ENCODE data around the gene SPIRE1. TPM values are rescaled to one million over a fixed set of nuclear protein-coding genes. Genes with fewer than 3 reads are reported as not detected.
"Not testable (repeated sequence)": the region's sequence is repeated elsewhere in the genome, so short reads cannot be mapped to it uniquely, and the experiment has no call there.

The SPIRE1 gene
- total and polyA plus RNA-seq, 12 donors: 8.4 to 65.3 (median 47.4) TPM

GRCh38 chr18:12637393-12637792, 20.5 kb downstream of the SPIRE1 start:
- DNase-seq (no peak), ATAC-seq (no peak)
- WGBS, 2 donors: 88 to 95% methylated on average over 3 of the region's 3 CpGs
- no peak for TF ChIP-seq CTCF (IDR thresholded peaks at IDR 0.05)
- H3K4me1 ChIP-seq: peaks cover 0 to 25% (median 11%) of the 10 kb centered on the region in 9 donors
- H3K9me3 ChIP-seq: no peaks in the 10 kb centered on the region
- intact Hi-C loops (cut with DNase I): no loop called here
- H3K4me3 ChIP-seq: no peak overlapping the region
- no peaks in the 10 kb centered on the region for H3K27me3 ChIP-seq
- no peak overlapping the region for H3K27ac ChIP-seq
- H3K36me3 ChIP-seq: peaks cover 0 to 13% (median 0%) of the 10 kb centered on the region in 9 donors

- DNase-seq: no peak
- Histone ChIP-seq H3K9me3 (peaks cover 0 to 6% (median 0%) of the 10 kb centered on the region in 11 donors), H3K4me1 (no peaks in the 10 kb centered on the region), H3K36me3 (peaks cover 0 to 24% (median 0%) of the 10 kb centered on the region in 9 donors), H3K27ac (no peak overlapping the region), H3K27me3 (no peaks in the 10 kb centered on the region), H3K4me3 (no peak overlapping the region)
- TF ChIP-seq CTCF (IDR thresholded peaks at IDR 0.05): no peak
- 76 to 79% methylated on average over 6 of the region's 6 CpGs for WGBS, 2 donors
- ATAC-seq: no peak
- intact Hi-C loops (cut with DNase I): no loop called here
Observed at GRCh38 chr18:12631831-12632477, 26.0 kb downstream of the SPIRE1 start.

- intact Hi-C loops (cut with DNase I): no loop called here
- ATAC-seq (no peak), DNase-seq (no peak)
- H3K4me1 ChIP-seq: no peaks in the 10 kb centered on the region
- WGBS, 2 donors: 89 to 92% methylated on average over 7 of the region's 7 CpGs
- H3K27me3 ChIP-seq: no peaks in the 10 kb centered on the region
- no peak for TF ChIP-seq CTCF (IDR thresholded peaks at IDR 0.05)
- H3K36me3 ChIP-seq: peaks cover 0 to 24% (median 0%) of the 10 kb centered on the region in 9 donors
- peaks cover 0 to 6% (median 0%) of the 10 kb centered on the region in 11 donors for H3K9me3 ChIP-seq
- no peak overlapping the region for H3K27ac ChIP-seq
- no peak overlapping the region for H3K4me3 ChIP-seq
Observed at GRCh38 chr18:12630136-12630535, 27.8 kb downstream of the SPIRE1 start.

- no peaks in the 10 kb centered on the region for H3K27me3 ChIP-seq
- no peak for ATAC-seq
- peaks cover 0 to 24% (median 0%) of the 10 kb centered on the region in 9 donors for H3K36me3 ChIP-seq
- H3K27ac ChIP-seq: no peak overlapping the region
- no peak overlapping the region for H3K4me3 ChIP-seq
- no peaks in the 10 kb centered on the region for H3K4me1 ChIP-seq
- peaks cover 0 to 6% (median 0%) of the 10 kb centered on the region in 11 donors for H3K9me3 ChIP-seq
- no peak for TF ChIP-seq CTCF (IDR thresholded peaks at IDR 0.05)
- intact Hi-C loops (cut with DNase I): no loop called here
- 80 to 91% methylated on average over 4 of the region's 4 CpGs for WGBS, 2 donors
- no peak for DNase-seq
Observed at GRCh38 chr18:12628706-12629702, 28.9 kb downstream of the SPIRE1 start.

- DNase-seq; H3K27ac ChIP-seq; ATAC-seq; H3K9me3 ChIP-seq; H3K4me1 ChIP-seq; intact Hi-C loops (cut with DNase I); H3K27me3 ChIP-seq; H3K4me3 ChIP-seq: not testable (repeated sequence)
- peaks cover 0 to 11% (median 0%) of the 10 kb centered on the region in 9 donors for H3K36me3 ChIP-seq
- WGBS, 2 donors: 99% methylated on average over 3 of the region's 3 CpGs
Observed at GRCh38 chr18:12627199-12627598, 30.7 kb downstream of the SPIRE1 start.
